Activated naive CD4-positive, alpha-beta T cell treated with anti-CD3 and anti-CD28 coated beads, Interleukin-2, amount 50 U/mL, for 72 hours (primary cell): ENCODE measurements around the gene GRID1. TPM values are rescaled to one million over a fixed set of nuclear protein-coding genes. Genes with fewer than 3 reads are reported as not detected.
A peak's percentile ranks its signal among the peaks of the same experiment; 100 is the strongest.
"Not testable (repeated sequence)": the region's sequence is repeated elsewhere in the genome, so short reads cannot be mapped to it uniquely, and the experiment has no call there.

Experiments used
- ATAC-seq, 2 donors: fragments of 150-1000 bp; cut with Tn5 transposase; 2 replicates each; pipeline ENCODE4 v1.10.0; 2021; ENCODE audit warnings: mild to moderate bottlenecking in 2 of 2, moderate library complexity in 2 of 2
- DNase-seq, 2 donors: peaks; one replicate each; pipeline ENCODE4 v3.0.0; 2021 to 2022; ENCODE audit warnings: low spot score in 2 of 2
- H3K27ac Mint-ChIP-seq, 2 donors: one replicate each; pipeline ENCODE4 v1.8.0; 2022; ENCODE audit warnings: mild to moderate bottlenecking in 2 of 2, mixed read lengths in 2 of 2
- H3K36me3 Mint-ChIP-seq, 2 donors: one replicate each; pipeline ENCODE4 v1.8.0; 2022; ENCODE audit warnings: mixed read lengths in 2 of 2
- H3K9me3 Mint-ChIP-seq, 2 donors: one replicate each; pipeline ENCODE4 v1.8.0; 2022; ENCODE audit warnings: mixed read lengths in 2 of 2
- total RNA-seq, 2 donors: library from RNA; stranded (reverse); gene quantifications; one replicate each; pipeline ENCODE4 v1.2.3, GENCODE V29; 2022

Gene GRID1
- total RNA-seq, 2 donors from 2014 or later, result not detected

- Mint-ChIP-seq H3K27ac (no peak overlapping the region), H3K36me3 (no peaks in the 10 kb centered on the region), H3K9me3 (peaks cover 0 to 3% of the 10 kb centered on the region in 2 donors)
- no peak for DNase-seq
- no peak for ATAC-seq
Observed at GRCh38 chr10:85735997-85736396, 630.6 kb downstream of the GRID1 start.

GRCh38 chr10:85734791-85735190 lies 631.8 kb downstream of the GRID1 start:
- Mint-ChIP-seq H3K36me3 (no peaks in the 10 kb centered on the region), H3K9me3 (peaks cover 0 to 3% of the 10 kb centered on the region in 2 donors), H3K27ac (no peak overlapping the region)
- no peak for DNase-seq
- no peak for ATAC-seq

GRCh38 chr10:85724215-85724614 lies 642.4 kb downstream of the GRID1 start:
- no peak overlapping the region for H3K27ac Mint-ChIP-seq
- no peaks in the 10 kb centered on the region for H3K9me3 Mint-ChIP-seq
- ATAC-seq, result no peak
- no peak for DNase-seq
- H3K36me3 Mint-ChIP-seq, result no peaks in the 10 kb centered on the region

GRCh38 chr10:85720931-85721590 lies 645.5 kb downstream of the GRID1 start:
- no peak for DNase-seq
- Mint-ChIP-seq H3K27ac (no peak overlapping the region), H3K36me3 (no peaks in the 10 kb centered on the region), H3K9me3 (no peaks in the 10 kb centered on the region)
- no peak for ATAC-seq

GRCh38 chr10:85719408-85719807 lies 647.2 kb downstream of the GRID1 start:
- DNase-seq (no peak), ATAC-seq (no peak)
- Mint-ChIP-seq H3K27ac (no peak overlapping the region), H3K36me3 (no peaks in the 10 kb centered on the region), H3K9me3 (no peaks in the 10 kb centered on the region)

GRCh38 chr10:85713885-85714284 lies 652.7 kb downstream of the GRID1 start:
- ATAC-seq, result no peak
- no peak for DNase-seq
- Mint-ChIP-seq H3K36me3 (no peaks in the 10 kb centered on the region), H3K27ac (no peak overlapping the region), H3K9me3 (peaks cover 3 to 5% of the 10 kb centered on the region in 2 donors)

GRCh38 chr10:85702768-85703167 lies 663.8 kb downstream of the GRID1 start:
- Mint-ChIP-seq H3K9me3 (peaks cover 0 to 6% of the 10 kb centered on the region in 2 donors), H3K27ac (no peak overlapping the region), H3K36me3 (no peaks in the 10 kb centered on the region)
- no peak for ATAC-seq
- no peak for DNase-seq

- not testable (repeated sequence) for DNase-seq, H3K36me3 Mint-ChIP-seq, ATAC-seq, H3K27ac Mint-ChIP-seq, H3K9me3 Mint-ChIP-seq
Observed at GRCh38 chr10:85699066-85699465, 667.5 kb downstream of the GRID1 start.

GRCh38 chr10:85696893-85697292 lies 669.7 kb downstream of the GRID1 start:
- Mint-ChIP-seq H3K9me3 (peaks cover 0 to 8% of the 10 kb centered on the region in 2 donors), H3K36me3 (no peaks in the 10 kb centered on the region), H3K27ac (no peak overlapping the region)
- DNase-seq, result no peak
- ATAC-seq, result no peak

GRCh38 chr10:85682621-85683020 lies 684.0 kb downstream of the GRID1 start:
- no peak overlapping the region for H3K27ac Mint-ChIP-seq
- no peaks in the 10 kb centered on the region for H3K9me3 Mint-ChIP-seq
- H3K36me3 Mint-ChIP-seq, result no peaks in the 10 kb centered on the region
- no peak for ATAC-seq
- no peak for DNase-seq

- H3K27ac Mint-ChIP-seq, result no peak overlapping the region
- H3K36me3 Mint-ChIP-seq, result no peaks in the 10 kb centered on the region
- DNase-seq (no peak), ATAC-seq (no peak)
- H3K9me3 Mint-ChIP-seq, result no peaks in the 10 kb centered on the region
Observed at GRCh38 chr10:85679710-85680109, 686.9 kb downstream of the GRID1 start.

GRCh38 chr10:85679061-85679460 lies 687.5 kb downstream of the GRID1 start:
- no peaks in the 10 kb centered on the region for H3K9me3 Mint-ChIP-seq
- ATAC-seq (no peak), DNase-seq (no peak)
- no peak overlapping the region for H3K27ac Mint-ChIP-seq
- H3K36me3 Mint-ChIP-seq, result no peaks in the 10 kb centered on the region

- peaks cover 6 to 9% of the 10 kb centered on the region in 2 donors for H3K9me3 Mint-ChIP-seq
- ATAC-seq (no peak), DNase-seq (no peak)
- no peak overlapping the region for H3K27ac Mint-ChIP-seq
- no peaks in the 10 kb centered on the region for H3K36me3 Mint-ChIP-seq
Observed at GRCh38 chr10:85674851-85675250, 691.7 kb downstream of the GRID1 start.

GRCh38 chr10:85673270-85673669 lies 693.3 kb downstream of the GRID1 start:
- Mint-ChIP-seq H3K9me3 (peaks cover 6 to 9% of the 10 kb centered on the region in 2 donors), H3K27ac (peak overlapping the region in 1 of 2 donors; percentile 29), H3K36me3 (no peaks in the 10 kb centered on the region)
- peak in 1 of 2 donors; percentile 88 for ATAC-seq
- peak in 1 of 2 donors; percentile 11 for DNase-seq

- Mint-ChIP-seq H3K9me3 (peaks cover 6 to 9% of the 10 kb centered on the region in 2 donors), H3K36me3 (no peaks in the 10 kb centered on the region), H3K27ac (no peak overlapping the region)
- ATAC-seq (peak; percentile 20 to 78), DNase-seq (no peak)
Observed at GRCh38 chr10:85671530-85671929, 695.1 kb downstream of the GRID1 start.

GRCh38 chr10:85668522-85668921 lies 698.1 kb downstream of the GRID1 start:
- ATAC-seq, result no peak
- Mint-ChIP-seq H3K9me3 (peaks cover 6 to 9% of the 10 kb centered on the region in 2 donors), H3K36me3 (no peaks in the 10 kb centered on the region), H3K27ac (no peak overlapping the region)
- no peak for DNase-seq

- no peak overlapping the region for H3K27ac Mint-ChIP-seq
- no peak for ATAC-seq
- no peaks in the 10 kb centered on the region for H3K36me3 Mint-ChIP-seq
- no peak for DNase-seq
- H3K9me3 Mint-ChIP-seq, result peaks cover 6% of the 10 kb centered on the region in 2 donors
Observed at GRCh38 chr10:85667638-85668233, 698.9 kb downstream of the GRID1 start.

- ATAC-seq (no peak), DNase-seq (no peak)
- H3K9me3 Mint-ChIP-seq, result peaks cover 5 to 6% of the 10 kb centered on the region in 2 donors
- H3K36me3 Mint-ChIP-seq, result no peaks in the 10 kb centered on the region
- no peak overlapping the region for H3K27ac Mint-ChIP-seq
Observed at GRCh38 chr10:85666987-85667386, 699.6 kb downstream of the GRID1 start.
